Fibroblast of skin of left biceps (primary cell): Measurements from ENCODE around the gene C2CD4B.

ENCODE experiments used
- DNase-seq, 2 experiments: peaks; one replicate each; pipeline ENCODE4 v3.0.0-alpha.2; 2013; ENCODE audit warnings: low read depth in 2 of 2

C2CD4B gene

GRCh38 chr15:62119227-62119864 is 45.7 kb downstream of the C2CD4B start:
- DNase-seq = peak; percentile 86 to 87

GRCh38 chr15:62118520-62119226 is 46.4 kb downstream of the C2CD4B start:
- DNase-seq = peak in 1 of 2 experiments; percentile 22

GRCh38 chr15:62115847-62116246 is 49.2 kb downstream of the C2CD4B start:
- DNase-seq = no peak
